Measurements from ENCODE around the gene HPCAL1. TPM values are rescaled to one million over a fixed set of nuclear protein-coding genes. Genes with fewer than 3 reads are reported as not detected.

Gene HPCAL1
- total RNA-seq, 2 experiments from 2014 or later = 9.2 to 9.7 TPM

DNA sequence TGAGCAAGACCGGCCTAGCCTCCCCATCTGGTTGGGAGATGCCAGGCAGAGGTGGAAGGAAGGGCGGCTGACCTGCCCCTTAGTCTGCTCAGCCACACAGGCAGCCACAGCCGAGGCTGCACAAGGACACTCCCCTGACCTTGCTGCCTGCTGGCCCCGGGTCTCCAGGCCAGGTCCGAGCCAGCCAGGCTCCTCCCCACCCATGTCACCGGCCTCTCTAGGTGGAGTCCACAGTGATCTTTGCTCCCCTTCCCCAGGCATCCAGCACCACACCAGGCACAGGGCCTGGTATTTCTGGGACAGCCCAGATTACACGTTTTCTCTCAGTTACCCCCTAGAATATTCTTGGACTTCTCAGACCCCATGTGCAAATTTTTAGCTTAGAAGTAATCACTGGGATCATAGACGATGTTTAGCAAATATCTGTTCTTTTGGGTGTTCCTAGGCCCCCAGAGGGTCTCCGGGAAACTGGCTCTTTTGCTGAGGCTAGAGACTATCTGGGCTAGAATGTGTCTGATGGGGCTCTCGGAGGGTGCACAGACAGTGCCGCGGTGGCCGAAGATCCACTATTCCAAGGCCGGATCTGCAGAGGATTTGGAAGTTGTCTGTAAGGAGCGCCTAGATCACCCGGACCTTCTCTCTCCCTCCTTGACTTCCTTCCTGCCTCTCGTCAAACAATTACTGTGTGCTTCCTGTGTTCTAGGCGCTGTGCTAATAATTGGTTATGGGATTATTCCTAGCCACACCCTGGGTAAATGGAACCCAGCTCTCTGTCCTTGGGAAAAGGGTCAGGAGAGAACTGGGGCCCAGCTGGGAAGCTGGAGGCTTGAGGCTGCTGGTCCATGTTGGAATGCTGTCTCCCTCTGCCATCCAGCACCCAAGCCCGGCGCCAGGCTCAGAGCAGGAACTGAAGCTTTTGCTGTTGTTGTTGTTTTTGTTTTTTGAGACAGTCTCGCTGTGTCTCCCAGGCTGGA is 98.6 kb downstream of the HPCAL1 start:
- peaks cover under 1% of the 10 kb centered on the region for H3K4me1 ChIP-seq (ENCODE audit: insufficient read depth, low read length, poor library complexity, severe bottlenecking)
- H3K4me2 ChIP-seq (ENCODE audit: low read length) = no peak overlapping the region
- H3K79me2 ChIP-seq (ENCODE audit: insufficient read depth, low read depth, low read length) = no peaks in the 10 kb centered on the region
- H3K9me3 ChIP-seq (ENCODE audit: low read length) = no peaks in the 10 kb centered on the region
- TF ChIP-seq EZH2phosphoT487 (IDR thresholded peaks at IDR 0.05; ENCODE audit: borderline replicate concordance, low read depth, low read length) = no peak
- H4K20me1 ChIP-seq (ENCODE audit: insufficient read depth, low read length) = no peaks in the 10 kb centered on the region
- no peak overlapping the region for H3K4me3 ChIP-seq (ENCODE audit: low read depth, low read length, poor library complexity, severe bottlenecking)
- H3K27ac ChIP-seq (ENCODE audit: low read depth, low read length, poor library complexity, severe bottlenecking) = no peak overlapping the region
- H3K9me2 ChIP-seq (ENCODE audit: insufficient read depth, low read length) = no peaks in the 10 kb centered on the region
- H2AFZ ChIP-seq (ENCODE audit: low read length) = no peak overlapping the region
- intact Hi-C loops (cut with micrococcal nuclease; ENCODE audit: unreplicated experiment) = no loop called here
- ChIA-PET POLR2A (no interaction called here), CTCF (ENCODE audit: unreplicated experiment) (no interaction called here)
- no peak for DNase-seq (ENCODE audit: low spot score)
- H3K36me3 ChIP-seq (ENCODE audit: insufficient read depth, low read length) = no peaks in the 10 kb centered on the region
- BruUV-seq (replicated peaks) = no TSS peak

DNA sequence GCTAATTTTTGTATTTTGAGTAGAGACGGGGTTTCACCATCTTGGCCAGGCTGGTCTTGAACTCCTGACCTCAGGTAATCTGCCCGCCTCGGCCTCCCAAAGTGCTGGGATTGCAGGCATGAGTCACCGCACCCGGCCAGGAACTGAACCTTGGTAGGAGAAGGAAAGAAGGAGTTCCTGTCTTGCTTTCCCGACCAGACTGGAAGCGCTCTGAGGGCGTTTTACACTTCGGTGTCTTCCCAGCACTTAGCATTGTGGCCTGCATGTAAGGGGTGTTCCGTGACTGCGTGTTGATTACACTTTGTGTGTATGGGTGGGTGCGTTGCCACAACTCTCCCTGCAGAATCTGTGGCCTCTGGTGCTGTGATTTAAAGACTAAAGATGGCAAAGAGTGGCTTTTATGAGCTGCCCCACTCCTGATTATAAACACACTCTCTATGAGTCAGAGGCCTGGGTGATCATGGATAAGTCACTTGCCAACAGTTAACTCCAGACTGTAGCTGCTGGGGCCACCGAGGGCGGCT is 99.4 kb downstream of the HPCAL1 start:
- no TSS peak for BruUV-seq (replicated peaks)
- Histone ChIP-seq H4K20me1 (ENCODE audit: insufficient read depth, low read length) (no peaks in the 10 kb centered on the region), H3K4me3 (ENCODE audit: low read depth, low read length, poor library complexity, severe bottlenecking) (no peak overlapping the region), H3K36me3 (ENCODE audit: insufficient read depth, low read length) (no peaks in the 10 kb centered on the region), H3K9me2 (ENCODE audit: insufficient read depth, low read length) (no peaks in the 10 kb centered on the region), H2AFZ (ENCODE audit: low read length) (no peak overlapping the region), H3K79me2 (ENCODE audit: insufficient read depth, low read depth, low read length) (no peaks in the 10 kb centered on the region), H3K27ac (ENCODE audit: low read depth, low read length, poor library complexity, severe bottlenecking) (no peak overlapping the region), H3K4me1 (ENCODE audit: insufficient read depth, low read length, poor library complexity, severe bottlenecking) (peaks cover 5% of the 10 kb centered on the region), H3K4me2 (ENCODE audit: low read length) (no peak overlapping the region), H3K9me3 (ENCODE audit: low read length) (no peaks in the 10 kb centered on the region)
- CTCF ChIA-PET (ENCODE audit: unreplicated experiment) = no interaction called here
- POLR2A ChIA-PET = no interaction called here
- no peak for TF ChIP-seq EZH2phosphoT487 (IDR thresholded peaks at IDR 0.05; ENCODE audit: borderline replicate concordance, low read depth, low read length)
- TF ChIP-seq, protein P1, sequence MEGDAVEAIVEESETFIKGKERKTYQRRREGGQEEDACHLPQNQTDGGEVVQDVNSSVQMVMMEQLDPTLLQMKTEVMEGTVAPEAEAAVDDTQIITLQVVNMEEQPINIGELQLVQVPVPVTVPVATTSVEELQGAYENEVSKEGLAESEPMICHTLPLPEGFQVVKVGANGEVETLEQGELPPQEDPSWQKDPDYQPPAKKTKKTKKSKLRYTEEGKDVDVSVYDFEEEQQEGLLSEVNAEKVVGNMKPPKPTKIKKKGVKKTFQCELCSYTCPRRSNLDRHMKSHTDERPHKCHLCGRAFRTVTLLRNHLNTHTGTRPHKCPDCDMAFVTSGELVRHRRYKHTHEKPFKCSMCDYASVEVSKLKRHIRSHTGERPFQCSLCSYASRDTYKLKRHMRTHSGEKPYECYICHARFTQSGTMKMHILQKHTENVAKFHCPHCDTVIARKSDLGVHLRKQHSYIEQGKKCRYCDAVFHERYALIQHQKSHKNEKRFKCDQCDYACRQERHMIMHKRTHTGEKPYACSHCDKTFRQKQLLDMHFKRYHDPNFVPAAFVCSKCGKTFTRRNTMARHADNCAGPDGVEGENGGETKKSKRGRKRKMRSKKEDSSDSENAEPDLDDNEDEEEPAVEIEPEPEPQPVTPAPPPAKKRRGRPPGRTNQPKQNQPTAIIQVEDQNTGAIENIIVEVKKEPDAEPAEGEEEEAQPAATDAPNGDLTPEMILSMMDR (conservative IDR thresholded peaks at IDR 0.05; ENCODE audit: low read length) = no peak
- intact Hi-C loops (cut with micrococcal nuclease; ENCODE audit: unreplicated experiment) = no loop called here
- DNase-seq (ENCODE audit: low spot score) = no peak

DNA sequence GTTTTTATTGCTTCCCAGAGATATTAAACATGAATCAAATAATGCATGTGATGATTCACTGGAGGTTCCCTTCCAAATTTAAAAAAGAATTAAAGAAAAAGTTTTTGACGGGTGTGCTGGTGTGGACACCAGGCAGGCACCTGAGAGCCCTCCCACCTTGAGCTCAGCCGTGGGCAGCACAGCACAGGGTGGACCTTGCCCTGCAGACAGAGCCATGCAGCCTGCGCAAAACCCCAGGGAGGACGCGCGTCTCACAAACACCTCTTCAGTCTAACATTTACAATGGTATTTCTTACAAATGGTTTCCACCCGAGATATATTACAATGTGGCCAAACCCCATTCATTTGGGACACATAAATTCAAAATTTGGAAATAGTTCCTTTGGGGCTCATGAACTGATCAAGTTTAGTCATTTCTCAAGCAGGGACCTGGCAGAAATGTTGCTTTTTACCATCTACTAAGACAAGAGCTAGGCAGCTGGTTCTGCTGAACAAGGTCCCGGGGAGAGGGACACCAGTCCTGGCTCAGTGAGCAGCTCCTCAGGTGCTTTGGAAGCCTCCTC is 100.0 kb downstream of the HPCAL1 start:
- ChIA-PET CTCF (ENCODE audit: unreplicated experiment) (interaction anchor here (0.6 kb wide), 1 partner anchor 36 kb away, joined by 3 read pairs; no protein-coding TSS in a partner anchor), POLR2A (interaction anchor here (0.6 to 0.7 kb wide), 2 partner anchors 90 to 135 kb away, joined by 3 to 4 read pairs; no protein-coding TSS in a partner anchor)
- no peak overlapping the region for H3K4me3 ChIP-seq (ENCODE audit: low read depth, low read length, poor library complexity, severe bottlenecking)
- H3K4me2 ChIP-seq (ENCODE audit: low read length) = no peak overlapping the region
- peaks cover 11% of the 10 kb centered on the region for H3K4me1 ChIP-seq (ENCODE audit: insufficient read depth, low read length, poor library complexity, severe bottlenecking)
- H4K20me1 ChIP-seq (ENCODE audit: insufficient read depth, low read length) = no peaks in the 10 kb centered on the region
- no peaks in the 10 kb centered on the region for H3K36me3 ChIP-seq (ENCODE audit: insufficient read depth, low read length)
- TF ChIP-seq EZH2phosphoT487 (IDR thresholded peaks at IDR 0.05; ENCODE audit: borderline replicate concordance, low read depth, low read length) = no peak
- TF ChIP-seq, protein P1 (conservative IDR thresholded peaks at IDR 0.05; ENCODE audit: low read length) = no peak
- intact Hi-C loops (cut with micrococcal nuclease; ENCODE audit: unreplicated experiment) = no loop called here
- DNase-seq (ENCODE audit: low spot score) = no peak
- no peaks in the 10 kb centered on the region for H3K79me2 ChIP-seq (ENCODE audit: insufficient read depth, low read depth, low read length)
- BruUV-seq (replicated peaks) = no TSS peak
- H3K9me2 ChIP-seq (ENCODE audit: insufficient read depth, low read length) = no peaks in the 10 kb centered on the region
- no peaks in the 10 kb centered on the region for H3K9me3 ChIP-seq (ENCODE audit: low read length)
- H2AFZ ChIP-seq (ENCODE audit: low read length) = no peak overlapping the region
- H3K27ac ChIP-seq (ENCODE audit: low read depth, low read length, poor library complexity, severe bottlenecking) = no peak overlapping the region

All from OCI-LY7 (cell line).